Thymus (tissue), 11 donors: ENCODE results near the gene PSMA7. TPM values are rescaled to one million over a fixed set of nuclear protein-coding genes. Genes with fewer than 3 reads are reported as not detected.

ENCODE experiments used
- DNase-seq, 9 donors: peaks; one replicate each; pipeline ENCODE4 v3.0.0-alpha.2; 2013; ENCODE audit warnings: low spot score in 9 of 9, low read depth in 6 of 9, missing footprints in 1 of 9
- H3K27ac ChIP-seq, 2 donors: one replicate each; pipeline ENCODE4 v1.5.1; 2013; ENCODE audit warnings: control low read depth in 1 of 2, low read depth in 1 of 2, low read length in 1 of 2, mild to moderate bottlenecking in 1 of 2, moderate library complexity in 1 of 2
- H3K27me3 ChIP-seq, 2 donors: one replicate each; pipeline ENCODE4 v1.5.1; 2013; ENCODE audit warnings: low read length in 1 of 2; ENCODE audit not compliant: control insufficient read depth in 2 of 2, insufficient read depth in 1 of 2
- H3K36me3 ChIP-seq, 2 donors: one replicate each; pipeline ENCODE4 v1.5.1; 2013; ENCODE audit warnings: low read length in 1 of 2, mild to moderate bottlenecking in 1 of 2, moderate library complexity in 1 of 2; ENCODE audit not compliant: control insufficient read depth in 2 of 2, insufficient read depth in 2 of 2
- H3K4me1 ChIP-seq, 2 donors: one replicate each; pipeline ENCODE4 v1.5.1; 2013; ENCODE audit warnings: low read length in 2 of 2; ENCODE audit not compliant: control insufficient read depth in 2 of 2, insufficient read depth in 2 of 2
- H3K4me3 ChIP-seq, 2 donors: one replicate each; pipeline ENCODE4 v1.5.1; 2013; ENCODE audit warnings: low read length in 2 of 2, control low read depth in 1 of 2, mild to moderate bottlenecking in 1 of 2
- H3K9me3 ChIP-seq, 2 donors: one replicate each; pipeline ENCODE4 v1.5.1; 2013; ENCODE audit warnings: low read length in 1 of 2, mild to moderate bottlenecking in 1 of 2; ENCODE audit not compliant: control insufficient read depth in 2 of 2, insufficient read depth in 1 of 2
- WGBS: extraction: QIAGEN DNeasy Blood & Tissue Kit; methylation state at CpG from one replicate; pipeline ENCODE4 v1.1.7; 2013; 5-methylcytosine and 5-hydroxymethylcytosine counted together
- polyA plus RNA-seq: library from polyadenylated mRNA; stranded (reverse); fragments of 200-250 nt; gene quantifications from one replicate; pipeline ENCODE4 v1.2.3, GENCODE V29; 2013
- total RNA-seq: library from RNA; stranded (reverse); fragments of 120-200 nt; gene quantifications from one replicate; pipeline ENCODE4 v1.2.4, GENCODE V29; 2013
- donor health status: healthy.

PSMA7 gene
- total and polyA plus RNA-seq, 2 donors: 264 to 362 TPM

- Histone ChIP-seq H3K36me3 (no peaks in the 10 kb centered on the region), H3K27ac (no peak overlapping the region), H3K4me1 (no peaks in the 10 kb centered on the region), H3K4me3 (no peak overlapping the region), H3K27me3 (peaks cover 0 to 14% of the 10 kb centered on the region in 2 donors), H3K9me3 (peaks cover 9 to 48% of the 10 kb centered on the region in 2 donors)
- no peak for DNase-seq
- 84% methylated on average over 21 of the region's 21 CpGs for WGBS
These were observed 39.5 kb downstream of the PSMA7 start for GRCh38 chr20:62103508-62104233.

GRCh38 chr20:62101078-62101477 is 42.1 kb downstream of the PSMA7 start:
- Histone ChIP-seq H3K9me3 (peaks cover 8 to 32% of the 10 kb centered on the region in 2 donors), H3K4me3 (no peak overlapping the region), H3K27ac (no peak overlapping the region), H3K4me1 (no peaks in the 10 kb centered on the region), H3K27me3 (peaks cover 0 to 14% of the 10 kb centered on the region in 2 donors), H3K36me3 (no peaks in the 10 kb centered on the region)
- no peak for DNase-seq
- 94% methylated on average over 4 of the region's 4 CpGs for WGBS

- WGBS: 93% methylated on average over 16 of the region's 16 CpGs
- DNase-seq: no peak
- H3K4me1 ChIP-seq: no peaks in the 10 kb centered on the region
- H3K9me3 ChIP-seq: peaks cover 4 to 25% of the 10 kb centered on the region in 2 donors
- no peaks in the 10 kb centered on the region for H3K36me3 ChIP-seq
- H3K27ac ChIP-seq: no peak overlapping the region
- H3K27me3 ChIP-seq: peaks cover 0 to 4% of the 10 kb centered on the region in 2 donors
- no peak overlapping the region for H3K4me3 ChIP-seq
These were observed 45.2 kb downstream of the PSMA7 start for GRCh38 chr20:62097881-62098407.

- Histone ChIP-seq H3K4me1 (no peaks in the 10 kb centered on the region), H3K9me3 (peaks cover 2 to 14% of the 10 kb centered on the region in 2 donors), H3K36me3 (no peaks in the 10 kb centered on the region), H3K27ac (no peak overlapping the region), H3K27me3 (no peaks in the 10 kb centered on the region), H3K4me3 (no peak overlapping the region)
- 91% methylated on average over 30 of the region's 30 CpGs for WGBS
- DNase-seq: no peak
These were observed 46.5 kb downstream of the PSMA7 start for GRCh38 chr20:62096421-62097380.

- no peaks in the 10 kb centered on the region for H3K36me3 ChIP-seq
- H3K9me3 ChIP-seq: no peaks in the 10 kb centered on the region
- H3K4me1 ChIP-seq: no peaks in the 10 kb centered on the region
- H3K27ac ChIP-seq: no peak overlapping the region
- no peak overlapping the region for H3K4me3 ChIP-seq
- peaks cover 0 to 10% of the 10 kb centered on the region in 2 donors for H3K27me3 ChIP-seq
- WGBS: 73% methylated on average over 3 of the region's 3 CpGs
- DNase-seq: no peak
These were observed 53.8 kb downstream of the PSMA7 start for GRCh38 chr20:62089393-62089792.

- H3K4me3 ChIP-seq: no peak overlapping the region
- no peaks in the 10 kb centered on the region for H3K36me3 ChIP-seq
- WGBS: 80% methylated on average over 15 of the region's 15 CpGs
- peaks cover 0 to 11% of the 10 kb centered on the region in 2 donors for H3K27me3 ChIP-seq
- no peaks in the 10 kb centered on the region for H3K9me3 ChIP-seq
- no peaks in the 10 kb centered on the region for H3K4me1 ChIP-seq
- no peak overlapping the region for H3K27ac ChIP-seq
- no peak for DNase-seq
These were observed 54.7 kb downstream of the PSMA7 start for GRCh38 chr20:62088258-62089127.

GRCh38 chr20:62087632-62088031 is 55.6 kb downstream of the PSMA7 start:
- H3K9me3 ChIP-seq: no peaks in the 10 kb centered on the region
- H3K4me3 ChIP-seq: no peak overlapping the region
- no peaks in the 10 kb centered on the region for H3K4me1 ChIP-seq
- H3K27ac ChIP-seq: no peak overlapping the region
- H3K27me3 ChIP-seq: peaks cover 0 to 12% of the 10 kb centered on the region in 2 donors
- WGBS: 95% methylated on average over 17 of the region's 17 CpGs
- no peaks in the 10 kb centered on the region for H3K36me3 ChIP-seq
- no peak for DNase-seq

- DNase-seq: no peak
- WGBS: 38% methylated on average over 11 of the region's 11 CpGs
These were observed 56.0 kb downstream of the PSMA7 start for GRCh38 chr20:62087227-62087626.

More at GRCh38 chr20:62087227-62087626, 56.0 kb downstream of the PSMA7 start:
- Histone ChIP-seq H3K36me3 (no peaks in the 10 kb centered on the region), H3K27me3 (peaks cover 0 to 12% of the 10 kb centered on the region in 2 donors), H3K9me3 (no peaks in the 10 kb centered on the region), H3K4me3 (no peak overlapping the region), H3K4me1 (no peaks in the 10 kb centered on the region), H3K27ac (no peak overlapping the region)
